DMS153 treated with DMSO at 0.1 percent for 48 hours (cell line): ENCODE measurements around the gene DCBLD2.
"Not testable (repeated sequence)": the region's sequence is repeated elsewhere in the genome, so short reads cannot be mapped to it uniquely, and the experiment has no call there.

ENCODE experiments used
- DNase-seq: peaks from one replicate; lab custom pipeline; 2025; ENCODE audit not compliant: unreplicated experiment; lab: John Stamatoyannopoulos, UW

Gene DCBLD2

DNA sequence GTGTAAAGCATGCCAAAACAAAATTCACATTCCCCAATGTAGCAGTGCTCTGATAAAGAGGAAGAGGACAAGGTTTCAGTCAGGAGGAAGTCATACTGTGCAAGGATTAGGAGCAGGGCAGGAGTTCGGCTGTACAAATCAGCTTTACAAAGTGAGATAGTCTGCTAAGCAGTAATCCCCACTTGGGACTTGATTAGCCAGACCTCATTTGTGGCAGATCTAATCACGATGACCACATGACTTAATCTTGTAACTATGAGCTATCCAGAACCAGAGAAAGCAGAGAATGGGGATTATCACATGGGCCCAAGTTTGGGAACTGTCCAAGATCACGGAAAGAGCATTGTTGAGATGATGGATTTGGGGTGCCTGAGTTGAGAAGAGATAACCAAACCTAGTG lies 7.8 kb downstream of the DCBLD2 start:
- no peak for DNase-seq

DNA sequence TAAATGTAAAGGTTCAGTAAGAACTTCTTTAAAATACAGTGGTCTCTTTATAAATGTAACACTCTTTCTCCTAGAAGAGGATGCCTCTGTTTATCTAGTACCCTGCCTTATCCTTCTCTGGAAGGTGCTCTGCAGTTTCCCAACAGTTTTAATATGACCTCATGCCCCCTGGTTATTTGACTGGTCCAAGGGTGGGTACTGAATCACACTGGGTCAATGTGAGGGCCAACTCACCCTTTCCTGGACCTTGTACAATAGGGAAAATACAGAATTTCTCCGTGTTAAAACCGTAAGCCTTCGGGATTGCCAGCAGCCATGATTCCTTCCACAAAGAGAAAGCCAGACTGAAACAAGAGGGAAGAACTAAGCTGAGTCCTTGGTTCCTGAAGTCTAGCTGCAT lies 9.2 kb downstream of the DCBLD2 start:
- DNase-seq = no peak

DNA sequence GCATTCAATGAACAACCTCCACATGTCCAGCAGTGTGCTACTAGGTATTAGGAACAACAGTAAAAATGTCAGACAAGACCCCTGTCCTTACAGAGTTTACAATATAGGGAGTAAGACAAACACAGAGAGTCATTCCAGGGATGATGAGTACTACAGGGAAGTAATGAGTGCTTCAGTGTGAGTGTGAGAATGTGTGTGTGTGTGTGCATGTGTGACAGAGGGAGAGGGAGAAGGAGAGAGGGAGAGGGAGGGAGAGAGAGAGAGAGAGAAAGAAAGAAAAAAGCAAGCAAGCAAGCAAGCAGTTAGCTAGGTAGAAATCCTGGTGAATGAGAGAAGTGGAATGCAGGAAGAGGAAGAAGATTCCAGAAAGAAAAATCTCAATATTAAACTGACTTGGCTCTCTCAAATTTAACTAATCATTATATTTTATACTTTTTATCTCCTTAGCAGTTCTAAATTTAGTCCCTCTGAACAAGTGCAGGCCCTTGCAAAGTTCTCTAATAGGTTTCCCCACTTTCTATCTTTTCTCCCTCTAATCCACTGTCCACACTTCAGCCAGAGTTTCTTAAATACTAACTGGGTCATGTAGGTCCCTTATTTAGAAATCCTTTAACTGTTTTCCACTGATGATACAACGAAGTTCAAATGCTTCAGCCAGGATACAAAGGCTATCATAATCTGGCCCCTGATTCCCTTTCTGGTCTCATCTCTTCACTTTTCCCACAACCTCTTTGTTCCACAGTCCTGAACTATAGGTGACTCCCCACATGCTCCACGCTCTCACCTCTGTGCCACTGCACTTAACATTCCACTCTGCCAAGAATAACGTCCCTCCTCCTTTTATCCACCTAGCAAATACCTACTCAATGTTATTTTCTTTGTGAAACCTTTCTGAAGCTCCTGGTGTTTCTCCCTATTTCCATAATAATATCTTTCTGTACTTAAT lies 10.3 kb downstream of the DCBLD2 start:
- DNase-seq = no peak

DNA sequence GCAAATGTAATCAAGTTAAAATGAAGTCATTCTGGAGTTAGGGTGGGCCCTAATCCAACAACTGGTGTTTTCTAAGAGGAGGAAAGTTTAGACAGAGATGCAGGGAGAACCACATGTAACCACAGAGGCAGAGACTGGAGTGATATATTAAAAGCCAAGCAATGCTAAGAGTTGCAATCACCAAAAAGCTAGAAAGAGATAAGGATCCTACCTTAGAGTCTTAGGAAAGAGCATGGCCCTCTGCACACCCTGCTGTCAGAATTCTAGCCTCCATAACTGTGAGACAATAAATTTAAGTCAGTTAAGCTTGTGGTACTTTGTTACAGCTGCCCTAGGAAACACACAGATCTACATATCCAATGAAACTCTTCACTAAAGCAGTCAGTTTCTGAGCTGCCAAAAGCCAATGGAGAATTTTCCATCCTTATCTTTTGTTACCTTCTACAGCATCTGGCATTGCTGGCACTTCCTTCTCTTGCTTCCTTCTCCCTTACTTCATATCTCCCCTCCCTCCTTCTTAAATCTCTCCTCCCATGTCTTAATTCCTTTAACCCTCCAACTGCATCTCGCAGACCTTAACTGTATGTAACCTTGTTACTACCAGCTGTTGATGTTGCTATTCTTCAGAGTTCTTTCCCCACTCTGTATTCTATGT lies 11.2 kb downstream of the DCBLD2 start:
- DNase-seq = no peak

DNA sequence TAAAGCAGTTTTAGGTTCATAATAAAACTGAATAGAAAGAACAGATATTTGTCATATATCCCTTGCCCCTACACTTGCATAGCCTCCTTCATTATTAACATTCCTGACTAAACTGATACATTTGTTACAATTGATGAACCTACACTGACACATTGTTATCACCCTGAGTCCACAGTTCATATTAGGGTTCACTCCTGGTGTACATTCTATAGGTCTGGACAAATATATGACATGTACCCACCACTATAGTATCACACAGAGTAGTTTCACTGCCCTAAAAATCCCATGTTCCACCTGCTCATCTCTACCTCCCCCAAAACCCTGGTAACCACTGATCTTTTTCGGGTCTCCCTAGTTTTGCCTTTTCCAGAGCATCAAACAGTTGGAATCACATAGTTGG lies 13.8 kb downstream of the DCBLD2 start:
- DNase-seq = no peak

DNA sequence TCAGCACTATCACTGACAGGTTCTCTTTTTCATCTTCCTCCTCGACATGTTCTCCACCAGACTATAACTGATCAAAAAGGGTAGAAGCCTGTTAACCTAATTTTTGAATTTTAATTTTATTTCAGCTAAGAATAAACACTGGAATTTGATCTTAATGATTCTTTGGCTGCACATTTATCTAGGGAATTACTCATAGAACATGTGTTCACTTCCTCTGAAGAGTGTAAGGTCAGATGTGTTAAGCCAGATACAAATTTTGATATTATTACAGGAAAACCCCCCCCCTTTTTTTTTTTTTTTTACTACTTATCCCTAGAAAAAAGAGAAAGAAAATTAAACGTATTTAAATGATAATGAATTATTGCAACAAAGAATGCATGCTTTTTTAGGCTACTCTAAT lies 15.0 kb downstream of the DCBLD2 start:
- no peak for DNase-seq

DNA sequence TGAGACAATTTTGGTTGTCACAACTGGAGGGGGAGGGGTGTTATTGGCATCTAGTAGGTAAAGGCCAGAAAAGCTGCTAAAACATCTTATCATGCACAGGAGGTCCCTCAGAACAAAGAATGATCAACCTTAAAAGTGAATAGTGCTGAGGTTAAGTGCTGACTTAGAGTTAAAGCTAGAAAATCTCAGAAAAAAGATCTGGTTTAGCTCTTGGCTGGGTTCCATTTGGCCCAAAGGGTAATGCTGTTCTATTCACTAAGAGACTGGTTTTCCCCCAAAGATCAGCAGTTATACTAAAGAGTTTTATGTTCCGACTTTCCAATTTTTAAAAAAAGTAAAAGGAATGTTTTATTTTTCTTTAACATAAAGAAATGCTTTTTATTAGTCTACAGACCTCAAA lies 15.6 kb downstream of the DCBLD2 start:
- no peak for DNase-seq

DNA sequence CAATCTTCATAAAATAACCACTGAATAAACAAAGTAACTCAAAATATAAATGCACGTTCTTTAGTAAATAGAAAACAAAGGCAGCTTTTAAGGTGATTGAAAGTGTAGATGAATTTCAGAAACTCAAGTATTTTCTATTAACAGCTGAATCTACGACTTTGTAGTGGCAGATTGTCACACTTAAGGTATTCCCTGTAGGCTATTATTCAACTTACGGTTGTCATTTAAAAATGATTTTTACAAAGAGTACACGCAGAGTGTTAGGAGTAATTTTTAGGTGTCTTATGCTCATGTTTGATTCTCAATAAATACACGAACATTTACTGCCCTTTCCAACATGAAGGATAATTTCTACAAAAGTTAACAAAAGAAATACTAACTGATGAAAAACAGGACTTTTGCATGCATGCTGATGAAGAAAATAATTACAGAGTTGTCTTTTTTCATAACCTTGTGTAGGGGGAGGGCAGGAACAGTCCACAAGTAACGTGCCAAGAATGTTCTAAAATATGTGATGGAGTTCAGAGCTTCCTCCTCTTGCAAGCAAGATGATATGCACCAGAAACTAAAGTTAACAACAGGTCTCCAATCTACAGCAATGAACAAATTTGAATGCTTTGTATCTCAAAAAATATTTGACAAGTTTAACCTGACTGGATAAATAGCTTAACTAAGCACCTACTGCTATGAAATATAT lies 16.7 kb downstream of the DCBLD2 start:
- no peak for DNase-seq

DNA sequence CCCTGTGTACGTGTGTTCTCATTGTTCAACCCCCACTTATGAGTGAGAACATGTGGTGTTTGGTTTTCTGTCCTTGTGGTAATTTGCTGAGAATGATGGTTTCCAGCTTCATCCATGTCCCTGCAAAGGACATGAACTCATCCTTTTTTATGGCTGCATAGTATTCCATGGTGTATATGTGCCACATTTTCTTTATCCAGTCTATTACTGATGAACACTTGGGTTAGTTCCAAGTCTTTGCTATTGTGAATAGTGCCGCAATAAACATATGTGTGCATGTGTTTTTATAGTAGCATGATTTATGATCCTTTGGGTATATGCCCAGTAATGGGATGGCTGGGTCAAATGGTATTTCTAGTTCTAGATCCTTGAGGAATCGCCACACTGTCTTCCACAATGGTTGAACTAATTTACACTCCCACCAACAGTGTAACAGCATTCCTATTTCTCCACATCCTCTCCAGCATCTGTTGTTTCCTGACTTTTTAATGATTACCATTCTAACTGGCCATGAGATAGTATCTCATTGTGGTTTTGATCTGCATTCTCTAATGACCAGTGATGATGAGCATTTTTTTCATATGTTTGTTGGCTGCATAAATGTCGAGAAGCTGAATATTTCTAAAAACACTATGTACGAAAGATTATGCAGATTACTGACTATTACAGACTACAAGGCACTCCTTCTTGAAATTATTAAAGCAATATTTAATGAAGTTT lies 18.7 kb downstream of the DCBLD2 start:
- not testable (repeated sequence) for DNase-seq

DNA sequence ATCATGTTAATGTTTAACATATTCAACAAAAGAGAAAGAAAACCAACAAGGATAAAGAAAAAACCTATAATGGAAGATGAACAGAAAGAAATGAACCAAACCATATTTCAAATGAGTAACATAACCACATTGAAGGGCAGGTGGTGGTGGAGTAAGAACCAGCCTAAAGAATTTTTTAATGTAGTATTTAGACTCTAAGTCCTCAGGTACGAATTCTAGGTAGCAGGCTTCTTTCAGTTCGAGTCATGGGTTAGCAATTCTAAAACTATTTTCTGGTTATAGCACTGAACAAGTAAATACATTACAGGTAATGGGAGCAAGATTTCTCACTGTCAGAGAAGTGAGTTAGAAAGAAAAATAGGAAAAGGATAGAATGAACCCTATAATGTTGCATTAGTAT lies 24.4 kb downstream of the DCBLD2 start:
- DNase-seq = no peak

DNA sequence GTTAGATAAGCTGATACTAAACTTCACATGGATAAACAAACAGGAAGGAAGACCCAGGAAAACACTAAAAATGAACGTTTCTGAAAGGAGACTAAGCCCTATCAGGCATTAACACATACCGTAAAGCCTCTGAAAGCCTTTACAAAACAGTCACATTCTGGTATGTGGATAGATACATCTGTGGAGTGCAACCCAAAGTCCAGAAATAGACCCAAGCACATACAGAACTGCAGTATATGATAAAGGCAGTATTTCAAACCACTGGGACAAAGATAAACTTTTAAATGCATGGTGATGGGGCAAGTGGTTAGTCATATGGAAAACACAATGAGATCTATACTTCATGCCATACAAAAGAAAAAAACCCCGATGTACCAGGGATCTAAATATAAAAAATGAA lies 26.0 kb downstream of the DCBLD2 start:
- no peak for DNase-seq

DNA sequence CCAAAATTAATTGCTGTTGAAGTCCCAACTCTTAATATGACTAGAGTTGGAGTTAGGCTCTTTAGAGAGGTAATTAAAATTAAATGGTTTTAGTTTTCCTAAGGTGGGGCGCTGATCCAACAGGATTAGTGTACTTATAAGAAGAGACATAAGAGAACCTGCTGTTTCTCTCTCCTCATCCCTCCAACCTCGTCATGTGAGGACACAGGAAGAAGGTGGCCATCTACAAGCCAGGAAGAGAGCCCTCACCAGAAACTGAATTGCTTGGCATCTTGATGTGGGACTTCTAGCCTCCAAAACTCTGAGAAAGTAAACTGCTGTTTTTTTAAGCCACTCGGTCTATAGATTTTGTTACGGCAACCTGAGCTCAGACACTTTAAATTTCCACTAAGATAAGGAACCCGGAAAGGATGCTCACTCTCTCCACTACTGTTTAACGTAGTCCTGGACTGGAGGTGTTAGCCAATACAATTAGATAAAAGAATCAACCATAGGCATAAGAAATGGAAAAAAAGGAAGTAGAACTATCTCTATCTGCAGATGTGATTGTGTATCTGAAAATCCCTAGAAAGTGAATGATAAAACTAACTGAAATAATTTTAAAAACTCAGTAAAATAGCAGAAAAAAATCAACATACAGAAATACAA lies 26.8 kb downstream of the DCBLD2 start:
- DNase-seq = no peak

DNA sequence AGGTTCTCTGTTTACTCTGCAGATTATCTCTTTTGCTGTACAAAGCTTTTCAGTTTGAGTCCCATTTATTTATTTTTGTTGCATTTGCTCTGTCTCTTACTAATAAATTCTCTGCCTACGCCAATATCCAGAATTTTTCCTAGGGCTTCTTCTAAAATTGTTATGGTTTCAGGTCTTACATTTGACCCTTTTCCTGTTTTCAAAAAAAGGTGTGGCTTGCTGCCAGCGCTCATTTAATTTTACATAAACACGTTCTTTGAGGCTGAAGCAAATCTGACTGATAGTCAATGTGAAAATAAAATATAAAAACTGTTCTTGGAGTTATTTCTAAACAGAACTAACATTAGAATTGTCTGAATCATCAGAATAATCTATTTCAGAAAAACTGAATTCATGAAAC lies 32.1 kb downstream of the DCBLD2 start:
- no peak for DNase-seq

DNA sequence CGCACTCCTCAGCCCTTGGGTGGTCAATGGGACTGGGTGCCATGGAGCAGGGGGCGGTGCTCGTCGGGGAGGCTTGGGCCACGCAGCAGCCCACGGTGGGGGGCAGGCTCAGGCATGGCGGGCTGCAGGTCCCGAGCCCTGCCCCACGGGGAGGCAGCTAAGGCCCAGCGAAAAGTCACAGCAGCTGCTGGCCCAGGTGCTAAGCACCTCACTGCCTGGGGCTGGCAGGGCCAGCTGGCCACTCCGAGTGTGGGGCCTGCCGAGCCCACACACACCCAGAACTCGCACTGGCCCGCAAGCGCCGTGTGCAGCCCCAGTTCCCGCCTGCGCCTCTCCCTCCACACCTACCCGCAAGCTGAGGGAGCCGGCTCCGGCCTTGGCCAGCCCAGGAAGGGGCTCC lies 43.5 kb downstream of the DCBLD2 start:
- not testable (repeated sequence) for DNase-seq

DNA sequence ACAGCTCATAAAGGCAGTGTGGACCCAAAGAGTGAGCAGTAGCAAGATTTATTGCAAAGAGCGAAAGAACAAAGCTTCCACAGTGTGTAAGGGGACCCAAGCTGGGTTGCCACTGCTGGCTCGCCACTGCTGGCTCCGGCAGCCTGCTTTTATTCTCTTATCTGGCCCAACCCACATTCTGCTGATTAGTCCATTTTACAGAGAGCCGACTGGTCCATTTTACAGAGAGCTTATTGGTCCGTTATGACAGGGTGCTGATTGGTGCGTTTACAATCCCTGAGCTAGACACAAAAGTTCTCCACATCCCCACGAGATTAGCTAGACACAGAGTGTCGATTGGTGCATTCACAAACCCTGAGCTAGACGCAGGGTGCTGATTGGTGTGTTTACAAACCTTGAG lies 44.2 kb downstream of the DCBLD2 start:
- DNase-seq = not testable (repeated sequence)

DNA sequence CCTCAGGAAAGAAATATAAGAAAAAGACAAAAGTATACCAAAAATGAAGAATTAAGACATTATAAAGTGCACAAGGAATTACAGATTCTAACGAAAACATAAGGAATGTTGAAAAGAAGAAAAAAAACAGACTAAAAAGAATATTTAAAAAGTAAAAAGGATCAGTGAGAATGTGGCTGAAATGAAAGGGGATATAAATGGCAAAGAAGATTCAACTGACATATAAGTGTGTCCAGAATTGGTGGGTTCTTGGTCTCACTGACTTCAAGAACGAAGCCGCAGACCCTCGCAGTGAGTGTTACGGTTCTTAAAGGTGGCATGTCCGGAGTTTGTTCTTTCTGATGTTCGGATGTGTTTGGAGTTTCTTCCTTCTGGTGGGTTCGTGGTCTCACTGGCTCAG lies 44.8 kb downstream of the DCBLD2 start:
- DNase-seq = no peak

DNA sequence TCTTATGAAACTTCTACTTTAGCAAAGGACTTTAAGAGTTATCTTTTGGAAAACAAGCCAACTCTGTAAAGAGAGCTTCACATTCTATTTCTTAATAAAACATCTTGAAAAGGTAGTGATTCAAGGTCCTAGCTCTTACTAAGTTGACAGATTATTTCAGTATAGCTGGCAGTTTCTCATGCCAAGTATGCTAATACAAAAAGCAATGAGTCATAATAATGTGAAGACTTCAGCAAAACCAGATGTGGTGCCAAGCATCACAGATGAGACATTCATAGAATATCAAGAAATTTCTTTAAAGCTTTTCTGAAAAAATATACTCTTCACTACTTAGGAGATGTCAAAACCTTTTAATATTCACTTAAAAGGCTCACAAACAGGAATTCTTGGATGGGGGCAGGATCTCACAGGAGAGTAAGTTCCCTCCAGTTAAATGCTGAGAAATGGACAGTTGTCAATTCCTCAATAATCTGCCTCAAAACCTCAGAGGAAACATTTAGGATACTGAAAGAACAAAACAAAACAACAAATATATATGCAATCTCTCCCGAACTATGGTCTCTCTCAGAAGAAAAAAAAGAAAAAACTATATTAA lies 45.6 kb downstream of the DCBLD2 start:
- DNase-seq = no peak

DNA sequence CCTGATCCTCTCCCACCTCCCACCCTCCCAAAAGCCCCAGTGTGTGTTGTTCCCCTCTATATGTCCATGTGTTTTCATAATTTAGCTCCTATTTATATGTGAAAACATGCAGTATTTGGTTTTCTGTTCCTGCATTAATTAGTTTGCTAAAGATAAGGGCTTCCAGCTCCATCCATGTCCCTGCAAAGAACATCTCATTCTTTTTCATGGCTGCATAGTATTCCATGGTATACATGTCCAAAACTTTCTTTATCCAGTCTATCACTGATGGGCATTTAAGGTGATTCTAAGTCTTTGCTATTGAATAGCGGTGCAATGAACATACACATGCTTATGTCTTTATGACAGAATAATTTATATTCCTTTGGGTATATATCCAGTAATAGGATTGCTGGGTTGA lies 53.4 kb downstream of the DCBLD2 start:
- DNase-seq = no peak

DNA sequence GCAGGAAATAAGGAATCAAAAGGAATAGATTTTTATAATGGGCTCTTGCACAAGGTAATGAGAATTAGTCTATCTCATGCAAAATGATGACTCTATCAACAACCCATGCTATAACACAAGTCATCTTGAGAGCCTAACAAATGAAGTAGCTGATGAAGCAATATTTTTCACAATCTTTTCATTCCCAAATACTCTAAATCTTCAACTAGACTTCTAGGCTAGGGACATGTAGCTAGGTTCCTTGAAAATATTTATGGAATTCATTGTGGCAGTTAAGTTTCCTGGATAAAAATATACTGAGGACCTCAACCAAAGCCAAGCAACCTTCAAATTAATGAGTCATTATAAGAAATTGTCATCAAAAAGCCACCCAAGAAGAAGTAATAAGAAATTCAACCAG lies 55.4 kb downstream of the DCBLD2 start:
- DNase-seq = no peak

DNA sequence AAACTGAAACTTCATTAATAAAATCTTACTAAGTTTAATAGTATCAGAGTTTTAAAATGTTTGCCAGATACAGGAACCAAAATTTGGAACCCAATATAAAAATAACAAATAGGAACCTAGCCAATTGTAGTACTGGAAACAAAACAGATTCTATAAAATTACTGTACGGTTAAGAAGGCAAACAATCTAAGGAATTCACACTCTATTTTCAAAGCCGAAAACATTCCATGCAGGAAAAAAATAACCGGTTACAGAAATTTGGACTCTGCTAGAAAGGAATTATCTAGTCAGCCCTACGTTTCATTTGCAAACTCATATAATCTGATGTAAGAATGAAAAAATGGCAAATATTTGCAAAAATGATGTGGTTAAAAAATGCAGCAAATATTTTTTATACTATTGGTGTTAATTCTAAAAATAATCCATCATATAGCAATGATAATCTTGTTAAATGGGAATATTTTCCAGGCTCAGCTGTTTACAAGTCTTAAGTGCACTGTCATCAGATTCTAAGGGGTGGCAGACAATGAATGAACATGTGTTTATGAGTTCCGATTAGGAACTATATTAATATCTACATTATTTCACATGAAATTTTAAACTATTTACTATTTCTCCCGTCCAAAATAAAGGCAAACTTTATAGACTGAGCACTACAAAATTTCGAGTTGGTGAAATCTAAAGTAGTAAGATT lies 58.1 kb downstream of the DCBLD2 start:
- no peak for DNase-seq
